Adrenal gland (tissue), 12 donors: Measurements from ENCODE around the gene DDX46. TPM values are rescaled to one million over a fixed set of nuclear protein-coding genes. Genes with fewer than 3 reads are reported as not detected.

ENCODE experiments used
- DNase-seq, 7 donors: peaks; one replicate each; pipeline ENCODE4 v3.0.0-alpha.2; 2019 to 2020
- H3K27ac ChIP-seq, 5 donors: fragments of 200-600 bp; sonication (generic) in 4 of 5; 1 replicate in 3 of 5; 2 replicates in 2 of 5; pipeline versions ENCODE4 v1.5.1 to v1.8.0; 2016 to 2020; ENCODE audit warnings: mild to moderate bottlenecking in 1 of 5
- H3K27me3 ChIP-seq: fragments of 200-600 bp; 2 replicates; pipeline ENCODE4 v1.8.0; 2021
- H3K36me3 ChIP-seq, 2 donors: fragments of 200-600 bp; replicated peaks in 1 of 2; 1 replicate in 1 of 2; 2 replicates in 1 of 2; pipeline versions ENCODE4 v1.5.1 to v1.8.0; 2018 to 2022
- H3K4me1 ChIP-seq, 2 donors: fragments of 200-600 bp; replicated peaks in 1 of 2; 1 replicate in 1 of 2; 2 replicates in 1 of 2; pipeline versions ENCODE4 v1.5.1 to v1.8.0; 2018 to 2021
- H3K4me3 ChIP-seq, 4 donors: fragments of 200-600 bp; sonication (generic) in 3 of 4; one replicate each; pipeline ENCODE4 v1.5.1; 2016 to 2018
- H3K9me3 ChIP-seq, 3 donors: fragments of 200-600 bp; sonication (generic) in 1 of 3; replicated peaks in 1 of 3; 1 replicate in 2 of 3; 2 replicates in 1 of 3; pipeline versions ENCODE4 v1.5.1 to v1.8.0; 2016 to 2021
- POLR2A ChIP-seq, 2 donors: fragments of 450-650 bp; IDR thresholded peaks; one replicate each; pipeline ENCODE4 v1.6.1; 2017; ENCODE audit warnings: antibody characterized with exemption in 2 of 2, mild to moderate bottlenecking in 2 of 2, moderate library complexity in 1 of 2
- WGBS, 4 donors: extraction: QIAGEN DNeasy Blood & Tissue Kit in 2 of 4; methylation state at CpG; one replicate each; pipeline versions ENCODE4 v1.1.5 to v1.1.7; 2013 to 2017; 5-methylcytosine and 5-hydroxymethylcytosine counted together
- intact Hi-C, 2 donors: fragments of 100-400 bp; cut with DNase I; formaldehyde crosslinking; loops; one replicate each; pipeline versions ENCODE4 v1.14.1 to v1.15.0; 2022 to 2023
- polyA plus RNA-seq, 3 donors: library from polyadenylated mRNA; stranded (reverse); fragments of 200-250 nt in 2 of 3; fragments of 350-450 nt in 1 of 3; fragmentation: Illumina TruSeq in 1 of 3; extraction: RNeasy Lipid Tissue Mini Kit (QIAGEN cat#74804) in 1 of 3; gene quantifications; one replicate each; pipeline ENCODE4 v1.2.3, GENCODE V29; 2013 to 2014
- total RNA-seq, 9 donors: library from RNA; depleted of rRNA in 4 of 9; stranded (reverse); fragments of >200 nt in 4 of 9; fragments of 120-200 nt in 1 of 9; fragmentation: NEBNext Ultra II Directional in 1 of 9; extraction: Animal tissue kit (Norgen Biotek cat#: 25700) in 1 of 9; gene quantifications; one replicate each; pipeline versions ENCODE4 v1.1.0 to v1.2.4, GENCODE V29; 2013 to 2023
- TF ChIP-seq, protein P1 (sequence below), 6 experiments: fragments of 450-650 bp in 4 of 6; fragments of 200-600 bp in 2 of 6; sonication (generic) in 1 of 6; IDR thresholded peaks; 1 replicate in 5 of 6; 2 replicates in 1 of 6; pipeline versions ENCODE4 v1.5.1 to v1.8.0; 2016 to 2021; ENCODE audit warnings: antibody characterized with exemption in 6 of 6, mild to moderate bottlenecking in 2 of 6, moderate library complexity in 1 of 6
- donor health status: healthy with polysubstance abuse.
- donor health status: Bipolar disorder and iron deficiency.
- donor health status: DM: yes; HTN: yes; CAD: no.
- donor health status: DM: no; HTN: no; CAD: no.
- donor health status: DM: no; HTN: no; CAD: no.
- donor health status: DM: yes; HTN: yes; CAD: no.

Gene DDX46
- total and polyA plus RNA-seq, 12 donors, result 13.3 to 48.0 (median 35.1) TPM

- DNase-seq, result peak; percentile 98 to 99 (median 99)
These were observed 20.2 kb upstream of the DDX46 start, which contains the start of gene CAMLG for GRCh38 chr5:134738133-134738962. TSS of gene CAMLG (plus strand) at chr5:134738548. CDS start at chr5:134738621, 73 bp downstream.

GRCh38 chr5:134738963-134739661 is 19.5 kb upstream of the DDX46 start:
- Histone ChIP-seq H3K9me3 (no peaks in the 10 kb centered on the region), H3K27me3 (no peaks in the 10 kb centered on the region), H3K4me3 (peak overlapping the region; percentile 54 to 95 (median 86)), H3K36me3 (no peaks in the 10 kb centered on the region), H3K27ac (peak overlapping the region; percentile 42 to 97 (median 97)), H3K4me1 (peaks cover 6 to 12% of the 10 kb centered on the region in 2 donors)
- peak in 6 of 7 donors; percentile 22 to 60 (median 36) for DNase-seq
- 4 to 7% (median 5%) methylated on average over 21 of the region's 21 CpGs for WGBS, 4 donors
- TF ChIP-seq POLR2A (IDR thresholded peaks at IDR 0.05), result peak in 1 of 2 donors; percentile 19
- TF ChIP-seq, protein P1, sequence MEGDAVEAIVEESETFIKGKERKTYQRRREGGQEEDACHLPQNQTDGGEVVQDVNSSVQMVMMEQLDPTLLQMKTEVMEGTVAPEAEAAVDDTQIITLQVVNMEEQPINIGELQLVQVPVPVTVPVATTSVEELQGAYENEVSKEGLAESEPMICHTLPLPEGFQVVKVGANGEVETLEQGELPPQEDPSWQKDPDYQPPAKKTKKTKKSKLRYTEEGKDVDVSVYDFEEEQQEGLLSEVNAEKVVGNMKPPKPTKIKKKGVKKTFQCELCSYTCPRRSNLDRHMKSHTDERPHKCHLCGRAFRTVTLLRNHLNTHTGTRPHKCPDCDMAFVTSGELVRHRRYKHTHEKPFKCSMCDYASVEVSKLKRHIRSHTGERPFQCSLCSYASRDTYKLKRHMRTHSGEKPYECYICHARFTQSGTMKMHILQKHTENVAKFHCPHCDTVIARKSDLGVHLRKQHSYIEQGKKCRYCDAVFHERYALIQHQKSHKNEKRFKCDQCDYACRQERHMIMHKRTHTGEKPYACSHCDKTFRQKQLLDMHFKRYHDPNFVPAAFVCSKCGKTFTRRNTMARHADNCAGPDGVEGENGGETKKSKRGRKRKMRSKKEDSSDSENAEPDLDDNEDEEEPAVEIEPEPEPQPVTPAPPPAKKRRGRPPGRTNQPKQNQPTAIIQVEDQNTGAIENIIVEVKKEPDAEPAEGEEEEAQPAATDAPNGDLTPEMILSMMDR (IDR thresholded peaks at IDR 0.05), result peak in 4 of 6 experiments; percentile 3 to 40 (median 23)
- intact Hi-C loops, result no loop called here

More at GRCh38 chr5:134738133-134738962, 20.2 kb upstream of the DDX46 start, which contains the start of gene CAMLG:
- peaks cover 6 to 12% of the 10 kb centered on the region in 2 donors for H3K4me1 ChIP-seq
- peak within 1 kb of the TSS; percentile 54 to 95 (median 86) for H3K4me3 ChIP-seq
- H3K27me3 ChIP-seq, result no peaks in the 10 kb centered on the region
- H3K9me3 ChIP-seq, result no peaks in the 10 kb centered on the region
- 0 to 1% (median 0%) methylated on average over 16 to 66 of the region's 66 CpGs for WGBS, 4 donors
- no peaks in the 10 kb centered on the region for H3K36me3 ChIP-seq
- peak; percentile 95 to 98 for TF ChIP-seq POLR2A (IDR thresholded peaks at IDR 0.05)
- TF ChIP-seq, protein P1 (IDR thresholded peaks at IDR 0.05), result peak in 5 of 6 experiments; percentile 51 to 65 (median 60)
- intact Hi-C loops, result no loop called here
- H3K27ac ChIP-seq, result peak within 1 kb of the TSS; percentile 93 to 97 (median 97)

DNA sequence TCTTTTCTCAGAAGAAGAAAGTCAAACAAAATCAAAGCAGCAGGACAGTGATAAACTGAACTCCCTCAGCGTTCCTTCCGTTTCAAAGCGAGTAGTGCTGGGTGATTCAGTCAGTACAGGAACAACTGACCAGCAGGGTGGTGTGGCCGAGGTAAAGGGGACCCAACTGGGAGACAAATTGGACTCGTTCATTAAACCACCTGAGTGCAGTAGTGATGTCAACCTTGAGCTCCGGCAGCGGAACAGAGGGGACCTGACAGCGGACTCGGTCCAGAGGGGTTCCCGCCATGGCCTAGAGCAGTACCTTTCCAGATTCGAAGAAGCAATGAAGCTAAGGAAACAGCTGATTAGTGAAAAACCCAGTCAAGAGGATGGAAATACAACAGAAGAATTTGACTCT is 17.5 kb upstream of the DDX46 start:
- intact Hi-C loops, result loop anchor here in 1 of 2 donors (10.0 kb wide), 1 partner anchor 164 kb away; the partner anchor contains the start of gene PCBD2
- H3K27ac ChIP-seq, result no peak overlapping the region
- no peaks in the 10 kb centered on the region for H3K9me3 ChIP-seq
- peak in 1 of 7 donors; percentile 16 for DNase-seq
- TF ChIP-seq, protein P1 (IDR thresholded peaks at IDR 0.05), result no peak
- no peak for TF ChIP-seq POLR2A (IDR thresholded peaks at IDR 0.05)
- H3K4me3 ChIP-seq, result no peak overlapping the region
- H3K27me3 ChIP-seq, result no peaks in the 10 kb centered on the region
- 87 to 91% (median 89%) methylated on average over 11 of the region's 11 CpGs for WGBS, 4 donors
- H3K4me1 ChIP-seq, result peaks cover 6 to 12% of the 10 kb centered on the region in 2 donors
- no peaks in the 10 kb centered on the region for H3K36me3 ChIP-seq

DNA sequence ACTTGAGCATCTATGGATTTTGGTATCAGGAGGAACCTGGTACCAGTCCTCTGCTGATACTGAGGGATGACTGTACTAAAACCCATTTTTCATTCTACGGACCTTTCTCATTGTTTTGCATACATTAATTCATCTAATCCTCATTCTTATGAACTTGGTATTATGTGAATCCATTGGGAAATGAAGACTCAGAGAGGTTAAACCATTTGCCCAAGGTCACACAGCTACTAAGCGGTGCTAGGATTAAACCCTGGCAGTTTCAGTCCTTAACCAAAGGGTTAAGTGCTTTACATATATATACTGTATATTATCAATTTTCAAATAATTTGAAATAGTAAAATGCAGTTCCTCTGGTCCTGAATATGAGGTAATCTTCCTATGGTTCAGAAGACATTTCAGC is 16.4 kb upstream of the DDX46 start:
- Histone ChIP-seq H3K4me1 (peaks cover 6 to 12% of the 10 kb centered on the region in 2 donors), H3K4me3 (no peak overlapping the region), H3K36me3 (no peaks in the 10 kb centered on the region), H3K9me3 (no peaks in the 10 kb centered on the region), H3K27me3 (no peaks in the 10 kb centered on the region), H3K27ac (no peak overlapping the region)
- 84 to 97% (median 90%) methylated on average over 2 of the region's 2 CpGs for WGBS, 4 donors
- TF ChIP-seq, protein P1 (IDR thresholded peaks at IDR 0.05), result no peak
- no peak for TF ChIP-seq POLR2A (IDR thresholded peaks at IDR 0.05)
- DNase-seq, result no peak
- intact Hi-C loops, result loop anchor here in 1 of 2 donors (10.0 kb wide), 1 partner anchor 163 kb away; the partner anchor contains the start of gene PCBD2
